ENCODE results near the gene PLEKHA6. TPM values are rescaled to one million over a fixed set of nuclear protein-coding genes. Genes with fewer than 3 reads are reported as not detected.

The PLEKHA6 gene
- total and polyA plus RNA-seq, 2 of the 8 experiments (the other 6 are each of a cell fraction or from before 2014, with no cell fraction given) = 4.8 to 20.2 TPM

DNA sequence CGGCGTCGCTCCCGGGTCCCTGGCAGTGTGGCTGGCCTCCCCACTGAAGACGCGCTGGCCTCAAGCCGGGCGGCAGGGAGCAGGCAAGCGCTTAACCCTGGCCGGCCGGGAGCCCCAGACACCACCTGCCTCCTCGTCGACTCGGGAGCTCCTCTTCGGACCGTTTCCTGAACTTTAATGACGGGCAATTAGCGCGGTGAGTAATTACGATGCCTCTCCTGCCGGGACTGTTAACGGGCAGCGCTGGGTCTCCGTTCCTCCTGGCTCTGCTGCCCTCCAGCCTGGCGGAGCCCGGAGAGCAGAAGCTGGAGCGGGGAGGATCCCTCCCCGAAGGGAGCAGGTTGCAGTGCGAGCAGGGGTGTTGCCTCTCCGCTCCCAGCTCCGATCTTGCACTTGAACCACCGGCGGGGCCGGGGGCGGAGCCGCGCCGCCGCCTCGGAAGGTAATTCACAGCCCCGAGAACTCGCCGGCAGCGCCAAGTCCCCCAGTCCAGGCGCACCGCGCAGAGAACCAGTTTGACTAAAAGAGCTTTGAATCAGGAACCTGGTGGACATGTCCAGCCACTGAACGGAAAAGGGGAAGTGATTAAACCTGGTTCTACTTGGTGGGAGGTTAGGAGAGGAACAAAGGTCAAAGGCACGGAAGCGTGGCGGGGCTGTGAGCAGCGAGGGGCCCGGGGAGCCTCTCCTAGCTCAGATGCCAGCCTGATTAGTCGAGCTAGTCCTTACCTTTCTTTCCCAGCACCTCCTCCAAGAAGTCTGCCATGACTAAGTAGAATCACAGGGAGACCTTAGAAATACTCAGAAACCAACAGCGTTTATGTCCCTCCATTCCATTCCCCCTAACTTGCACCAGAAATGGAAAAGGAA lies 18.3 kb upstream of the PLEKHA6 start (continued):
- TF ChIP-seq BACH1 (IDR thresholded peaks at IDR 0.05; ENCODE audit: low read length) (no peak), SIX5 (IDR thresholded peaks at IDR 0.05; ENCODE audit: low read depth, low read length) (no peak), RFX5 (IDR thresholded peaks at IDR 0.05; ENCODE audit: borderline replicate concordance, low read depth, low read length) (no peak)
